ENCODE results near the gene GP9.

DNA sequence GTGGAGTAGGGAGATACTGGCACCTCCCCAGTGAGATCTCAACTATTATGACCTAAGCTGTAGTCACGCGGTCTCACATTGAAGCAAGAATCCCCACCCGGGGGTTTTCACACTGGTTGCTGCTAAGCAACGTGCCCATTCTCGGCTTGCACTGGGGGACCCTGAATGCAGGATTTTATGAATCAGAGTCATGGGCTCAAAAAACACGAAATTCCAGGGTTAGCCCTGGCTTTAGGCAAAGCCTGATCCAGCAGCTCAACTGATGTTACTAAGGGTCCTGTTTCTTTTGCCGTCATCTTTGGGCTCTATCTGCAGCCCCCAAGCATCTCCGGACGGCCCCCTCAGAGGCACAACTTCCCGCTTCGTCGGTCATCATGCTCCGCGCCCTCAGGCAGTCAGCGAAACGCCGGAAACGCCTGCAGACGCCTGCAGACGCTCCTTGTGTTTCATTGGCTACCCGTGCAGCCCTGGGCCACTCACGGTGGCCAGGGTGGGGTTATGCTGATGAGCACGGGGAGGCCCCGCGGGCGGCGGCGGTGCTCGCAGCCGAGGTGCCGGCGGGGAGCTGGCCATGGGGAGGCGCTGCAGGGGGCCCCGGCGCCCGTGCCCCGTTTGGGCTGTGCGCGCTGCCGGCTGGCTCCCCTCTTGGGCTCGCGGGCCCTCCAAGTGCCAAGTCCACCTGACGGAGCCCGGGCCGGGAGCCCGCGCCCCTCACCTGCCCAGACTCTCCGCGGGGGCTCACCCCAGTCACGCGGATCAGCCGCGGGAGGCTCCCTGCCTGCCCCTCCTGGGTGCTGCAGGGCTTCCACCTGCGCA is 33.6 kb upstream of the GP9 start:
- TF ChIP-seq, protein P1, sequence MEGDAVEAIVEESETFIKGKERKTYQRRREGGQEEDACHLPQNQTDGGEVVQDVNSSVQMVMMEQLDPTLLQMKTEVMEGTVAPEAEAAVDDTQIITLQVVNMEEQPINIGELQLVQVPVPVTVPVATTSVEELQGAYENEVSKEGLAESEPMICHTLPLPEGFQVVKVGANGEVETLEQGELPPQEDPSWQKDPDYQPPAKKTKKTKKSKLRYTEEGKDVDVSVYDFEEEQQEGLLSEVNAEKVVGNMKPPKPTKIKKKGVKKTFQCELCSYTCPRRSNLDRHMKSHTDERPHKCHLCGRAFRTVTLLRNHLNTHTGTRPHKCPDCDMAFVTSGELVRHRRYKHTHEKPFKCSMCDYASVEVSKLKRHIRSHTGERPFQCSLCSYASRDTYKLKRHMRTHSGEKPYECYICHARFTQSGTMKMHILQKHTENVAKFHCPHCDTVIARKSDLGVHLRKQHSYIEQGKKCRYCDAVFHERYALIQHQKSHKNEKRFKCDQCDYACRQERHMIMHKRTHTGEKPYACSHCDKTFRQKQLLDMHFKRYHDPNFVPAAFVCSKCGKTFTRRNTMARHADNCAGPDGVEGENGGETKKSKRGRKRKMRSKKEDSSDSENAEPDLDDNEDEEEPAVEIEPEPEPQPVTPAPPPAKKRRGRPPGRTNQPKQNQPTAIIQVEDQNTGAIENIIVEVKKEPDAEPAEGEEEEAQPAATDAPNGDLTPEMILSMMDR (IDR thresholded peaks at IDR 0.05), result peak; percentile 9 to 38 (median 27)
- TF ChIP-seq POLR2A (IDR thresholded peaks at IDR 0.05) (no peak), POLR2AphosphoS5 (IDR thresholded peaks at IDR 0.05; ENCODE audit: insufficient read depth in 1 of 2, low read depth in 1 of 2) (peak; percentile 70 to 78)

Data from vagina (tissue), 2 donors.